ENCODE results near the gene TSEN2.

TSEN2 gene

DNA sequence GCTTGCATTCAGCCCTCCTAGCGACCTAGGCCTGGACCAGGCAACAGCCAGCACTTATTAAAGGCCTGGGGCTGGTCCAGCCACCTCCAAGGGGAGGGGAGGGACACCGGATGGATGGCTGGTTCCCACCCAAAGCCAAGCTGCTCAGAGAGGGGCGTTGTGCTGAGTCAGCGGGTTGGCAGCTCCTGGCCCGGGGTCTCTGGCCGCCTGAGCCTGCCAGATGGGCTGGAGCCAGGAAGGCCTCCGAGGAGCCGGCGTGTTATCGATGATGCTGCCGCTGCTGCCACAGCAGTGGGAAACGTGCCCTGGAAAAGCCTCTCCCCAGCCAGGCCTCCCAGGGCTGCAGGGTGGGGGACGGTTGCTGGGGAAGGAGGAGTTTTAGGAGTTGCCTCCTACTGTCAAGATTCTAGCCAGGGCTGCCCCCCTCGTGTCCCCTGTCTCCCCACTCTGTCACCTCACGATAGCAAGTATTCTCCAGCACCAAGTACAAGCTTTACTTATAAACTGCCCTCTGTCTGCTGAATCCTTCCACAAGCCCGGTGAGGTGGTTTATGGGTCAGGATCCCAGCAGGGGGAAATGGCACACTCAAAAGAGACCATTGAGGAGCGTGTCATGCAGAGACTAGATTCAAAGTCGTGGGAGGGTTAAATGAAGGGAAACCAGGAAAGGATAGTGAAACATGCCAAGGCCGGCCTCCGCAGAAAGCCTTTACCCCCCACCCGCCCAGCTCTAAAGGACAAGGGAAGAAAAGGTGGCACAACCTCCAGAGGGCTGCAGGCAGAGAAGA lies 43.2 kb upstream of the TSEN2 start:
- peak; percentile 31 for DNase-seq (ENCODE audit: low read depth)
- no peak overlapping the region for H3K4me3 ChIP-seq (ENCODE audit: low read length)
- TF ChIP-seq, protein P1, sequence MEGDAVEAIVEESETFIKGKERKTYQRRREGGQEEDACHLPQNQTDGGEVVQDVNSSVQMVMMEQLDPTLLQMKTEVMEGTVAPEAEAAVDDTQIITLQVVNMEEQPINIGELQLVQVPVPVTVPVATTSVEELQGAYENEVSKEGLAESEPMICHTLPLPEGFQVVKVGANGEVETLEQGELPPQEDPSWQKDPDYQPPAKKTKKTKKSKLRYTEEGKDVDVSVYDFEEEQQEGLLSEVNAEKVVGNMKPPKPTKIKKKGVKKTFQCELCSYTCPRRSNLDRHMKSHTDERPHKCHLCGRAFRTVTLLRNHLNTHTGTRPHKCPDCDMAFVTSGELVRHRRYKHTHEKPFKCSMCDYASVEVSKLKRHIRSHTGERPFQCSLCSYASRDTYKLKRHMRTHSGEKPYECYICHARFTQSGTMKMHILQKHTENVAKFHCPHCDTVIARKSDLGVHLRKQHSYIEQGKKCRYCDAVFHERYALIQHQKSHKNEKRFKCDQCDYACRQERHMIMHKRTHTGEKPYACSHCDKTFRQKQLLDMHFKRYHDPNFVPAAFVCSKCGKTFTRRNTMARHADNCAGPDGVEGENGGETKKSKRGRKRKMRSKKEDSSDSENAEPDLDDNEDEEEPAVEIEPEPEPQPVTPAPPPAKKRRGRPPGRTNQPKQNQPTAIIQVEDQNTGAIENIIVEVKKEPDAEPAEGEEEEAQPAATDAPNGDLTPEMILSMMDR (conservative IDR thresholded peaks at IDR 0.05; ENCODE audit: low read length), result no peak

GRCh38 chr3:12442654-12443501 lies 41.4 kb upstream of the TSEN2 start:
- TF ChIP-seq, protein P1 (conservative IDR thresholded peaks at IDR 0.05; ENCODE audit: low read length), result no peak
- no peak overlapping the region for H3K4me3 ChIP-seq (ENCODE audit: low read length)
- DNase-seq (ENCODE audit: low read depth), result no peak

DNA sequence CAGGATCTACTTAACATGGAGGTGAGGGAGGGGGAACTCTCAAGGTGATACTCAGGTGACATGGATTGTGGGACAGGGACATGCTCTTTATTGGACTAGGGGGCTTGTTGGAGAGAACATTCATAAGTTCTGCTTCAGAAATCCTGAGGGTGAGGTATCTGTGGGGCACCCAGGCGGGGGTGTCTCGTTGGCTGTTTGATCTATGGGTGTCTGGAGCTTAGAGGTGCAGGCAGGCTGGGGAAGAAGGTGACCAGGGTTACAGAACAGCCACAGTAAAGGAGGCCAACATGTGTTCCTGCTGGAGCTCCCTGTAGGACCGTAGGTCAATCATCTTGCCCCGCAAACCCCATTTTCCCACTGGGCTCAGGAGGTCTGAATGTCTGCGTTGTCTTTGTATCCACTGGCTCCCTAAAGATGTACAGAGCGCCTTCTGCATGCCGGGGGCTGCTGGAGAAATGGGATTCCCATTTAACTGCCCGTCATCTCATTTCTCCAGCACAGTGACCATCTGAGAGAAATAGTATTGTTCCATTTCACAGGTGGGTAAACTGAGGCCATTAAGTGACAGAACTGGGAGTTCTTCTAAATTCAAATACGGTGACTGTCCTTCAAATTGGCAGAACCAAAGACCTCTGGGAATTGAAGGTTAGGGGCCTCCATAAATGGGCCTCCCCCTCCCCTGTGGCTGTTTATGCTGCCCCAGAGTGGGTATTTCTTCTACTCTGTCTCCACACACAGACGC lies 40.3 kb upstream of the TSEN2 start:
- no peak for DNase-seq (ENCODE audit: low read depth)

GRCh38 chr3:12444582-12445471 lies 39.5 kb upstream of the TSEN2 start:
- no peak overlapping the region for H3K4me3 ChIP-seq (ENCODE audit: low read length)
- no peak for DNase-seq (ENCODE audit: low read depth)
- TF ChIP-seq, protein P1 (conservative IDR thresholded peaks at IDR 0.05; ENCODE audit: low read length), result no peak

More for the DNA sequence above, 40.3 kb upstream of the TSEN2 start:
- no peak overlapping the region for H3K4me3 ChIP-seq (ENCODE audit: low read length)
- TF ChIP-seq, protein P1 (conservative IDR thresholded peaks at IDR 0.05; ENCODE audit: low read length), result no peak

- TF ChIP-seq, protein P1 (conservative IDR thresholded peaks at IDR 0.05; ENCODE audit: low read length), result no peak
- H3K4me3 ChIP-seq (ENCODE audit: low read length), result no peak overlapping the region
- no peak for DNase-seq (ENCODE audit: low read depth)
These were observed 38.6 kb upstream of the TSEN2 start for GRCh38 chr3:12445523-12446240.

GRCh38 chr3:12446298-12446697 lies 38.0 kb upstream of the TSEN2 start:
- H3K4me3 ChIP-seq (ENCODE audit: low read length), result no peak overlapping the region
- TF ChIP-seq, protein P1 (conservative IDR thresholded peaks at IDR 0.05; ENCODE audit: low read length), result no peak
- DNase-seq (ENCODE audit: low read depth), result no peak
